ENCODE results near the gene WWTR1.

GRCh38 chr3:149608987-149609386, 48.8 kb downstream of the WWTR1 start:
- TF ChIP-seq POLR2A (IDR thresholded peaks at IDR 0.05) = no peak
- TF ChIP-seq CTCF (IDR thresholded peaks at IDR 0.05 in 4 of 5, conservative IDR thresholded peaks at IDR 0.05 in 1 of 5) = no peak
